NT2/D1 (cell line): ENCODE measurements around the gene KRT78.

Source experiments
- SUZ12 ChIP-seq: IDR thresholded peaks from 2 replicates; pipeline ENCODE4 v1.6.1; 2011; ENCODE audit not compliant: insufficient read length, insufficient read depth; ENCODE audit errors: extremely low read depth
- YY1 ChIP-seq: IDR thresholded peaks from 2 replicates; pipeline ENCODE4 v1.6.1; 2011; ENCODE audit not compliant: insufficient read length, insufficient read depth
- ZNF274 ChIP-seq: IDR thresholded peaks from 2 replicates; pipeline ENCODE4 v1.6.1; 2011; ENCODE audit warnings: mild to moderate bottlenecking, low read depth, low read length

DNA sequence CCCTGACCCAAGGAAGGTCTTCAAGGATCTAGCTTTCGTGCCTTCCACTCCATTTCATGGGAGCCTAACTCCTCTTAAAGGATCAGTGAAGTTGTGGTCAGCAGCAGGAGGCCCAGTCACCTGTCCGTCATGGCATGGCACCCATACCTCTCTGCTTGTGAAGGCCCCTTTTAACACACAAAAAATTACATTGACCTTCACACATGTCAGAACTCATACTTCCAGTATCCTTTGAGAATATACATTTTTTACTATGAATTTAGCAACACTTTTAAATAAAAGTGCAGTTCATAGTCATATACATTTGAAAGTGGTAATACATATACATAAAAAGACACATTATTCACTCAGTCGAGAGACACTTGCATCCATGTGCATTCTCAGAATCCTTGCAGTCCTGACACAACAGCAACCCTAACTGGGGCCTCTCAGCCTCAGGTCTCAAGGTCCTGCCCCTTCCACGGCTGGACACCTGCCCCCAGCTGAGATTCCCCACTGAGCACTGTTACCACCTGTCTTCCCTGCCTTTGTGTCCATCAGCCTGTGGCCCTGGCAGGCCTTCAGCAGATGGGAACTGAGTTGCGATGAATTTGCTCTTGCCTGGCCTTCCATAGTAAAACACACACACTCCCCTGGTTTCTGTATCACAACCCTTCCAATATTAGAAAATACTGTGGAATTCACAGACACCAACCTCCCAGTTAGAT lies 49.1 kb downstream of the KRT78 start:
- TF ChIP-seq SUZ12 (no peak), YY1 (no peak), ZNF274 (no peak)
